Right ventricle myocardium superior (tissue), 1 donor: ENCODE data around the gene KHNYN. TPM values are rescaled to one million over a fixed set of nuclear protein-coding genes. Genes with fewer than 3 reads are reported as not detected.

Source experiments
- ATAC-seq: fragments of 200-7000 bp; cut with Tn5 transposase; one replicate; pipeline ENCODE4 v1.9.1; 2020; ENCODE audit warnings: mild to moderate bottlenecking; ENCODE audit not compliant: poor library complexity
- DNase-seq: peaks from one replicate; pipeline ENCODE4 v3.0.0-alpha.2; 2020
- intact Hi-C: fragments of 100-400 bp; cut with DNase I; formaldehyde crosslinking; loops from one replicate; pipeline ENCODE4 v1.11.2; 2022
- total RNA-seq: library from RNA; stranded (reverse); fragmentation: NEBNext Ultra II Directional; extraction: Animal tissue kit (Norgen Biotek cat#: 25700); gene quantifications from one replicate; pipeline ENCODE4 v1.2.1, GENCODE V29; 2021
- donor health status: DM: no; HTN: yes; CAD: no; lungs with severe emphysema.

KHNYN gene
- total RNA-seq, 1 donor from 2014 or later, result 22.5 TPM

DNA sequence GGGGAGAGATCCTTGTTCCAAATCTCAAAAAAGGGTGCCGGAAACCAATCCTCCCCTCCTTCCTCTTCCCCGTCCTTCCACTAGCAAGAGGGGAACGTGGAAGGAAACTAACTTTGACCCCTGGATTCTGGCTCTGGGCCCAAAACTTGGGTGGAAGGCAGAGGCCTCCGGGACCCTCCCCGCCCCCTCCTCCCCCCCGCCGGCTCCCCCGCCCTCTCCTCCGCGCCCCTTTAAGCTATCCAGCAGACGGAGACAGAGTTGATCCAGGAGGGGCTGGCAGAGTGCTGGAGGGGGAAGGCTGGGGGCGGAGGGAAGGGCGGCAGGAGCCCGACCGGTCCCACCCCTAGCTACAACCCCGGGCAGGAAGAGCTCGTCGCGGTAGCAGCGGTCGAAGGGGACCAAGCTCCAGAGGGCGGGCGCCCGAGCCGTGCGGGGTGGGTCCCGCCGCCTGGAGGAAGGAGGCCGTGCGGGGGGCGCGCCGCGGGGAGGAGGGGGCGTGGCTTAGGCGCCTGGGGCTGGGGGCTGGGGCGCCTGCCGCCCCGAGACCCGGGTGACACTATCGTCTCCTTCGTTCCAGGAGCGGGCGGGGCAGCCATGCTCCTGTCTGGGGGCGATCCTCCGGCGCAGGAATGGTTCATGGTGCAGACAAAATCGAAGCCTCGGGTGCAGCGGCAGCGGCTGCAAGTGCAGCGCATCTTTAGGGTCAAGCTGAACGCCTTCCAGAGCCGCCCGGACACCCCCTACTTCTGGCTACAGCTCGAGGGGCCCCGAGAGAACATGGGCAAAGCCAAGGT, 30.9 kb upstream of the KHNYN start, which contains the start of gene NYNRIN:
NYNRIN (plus strand) TSS at position 351 of the 794 bp plus-strand sequence; CDS start at position 595, 244 bp downstream.
- intact Hi-C loops, result no loop called here
- ATAC-seq (peak; percentile 81), DNase-seq (peak; percentile 82)

DNA sequence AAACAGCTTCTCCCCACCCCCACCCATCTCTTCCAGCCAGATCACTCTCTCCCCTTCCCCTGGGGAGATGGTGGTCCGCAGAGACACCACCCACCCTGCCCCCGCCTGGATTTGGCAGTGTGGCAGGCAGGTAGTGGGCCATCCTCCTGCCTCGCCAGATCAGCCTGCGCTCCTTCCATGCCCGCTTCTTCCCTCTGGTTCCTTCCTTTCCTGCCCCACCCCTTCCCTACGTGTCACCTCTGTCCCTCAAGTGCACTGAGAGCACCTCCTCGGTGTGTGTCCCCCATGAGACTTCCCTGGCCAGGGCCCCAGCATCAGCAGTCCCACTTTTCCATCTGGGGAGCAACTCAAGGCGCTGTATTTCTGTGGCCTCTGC, 30.3 kb upstream of the KHNYN start:
- intact Hi-C loops, result no loop called here
- peak; percentile 8 for ATAC-seq
- no peak for DNase-seq

GRCh38 chr14:24399999-24400718, 29.6 kb upstream of the KHNYN start:
- DNase-seq (no peak), ATAC-seq (peak; percentile 8)
- intact Hi-C loops, result no loop called here

- ATAC-seq (no peak), DNase-seq (no peak)
- intact Hi-C loops, result no loop called here
Observed at GRCh38 chr14:24401810-24402702, 27.7 kb upstream of the KHNYN start.

DNA sequence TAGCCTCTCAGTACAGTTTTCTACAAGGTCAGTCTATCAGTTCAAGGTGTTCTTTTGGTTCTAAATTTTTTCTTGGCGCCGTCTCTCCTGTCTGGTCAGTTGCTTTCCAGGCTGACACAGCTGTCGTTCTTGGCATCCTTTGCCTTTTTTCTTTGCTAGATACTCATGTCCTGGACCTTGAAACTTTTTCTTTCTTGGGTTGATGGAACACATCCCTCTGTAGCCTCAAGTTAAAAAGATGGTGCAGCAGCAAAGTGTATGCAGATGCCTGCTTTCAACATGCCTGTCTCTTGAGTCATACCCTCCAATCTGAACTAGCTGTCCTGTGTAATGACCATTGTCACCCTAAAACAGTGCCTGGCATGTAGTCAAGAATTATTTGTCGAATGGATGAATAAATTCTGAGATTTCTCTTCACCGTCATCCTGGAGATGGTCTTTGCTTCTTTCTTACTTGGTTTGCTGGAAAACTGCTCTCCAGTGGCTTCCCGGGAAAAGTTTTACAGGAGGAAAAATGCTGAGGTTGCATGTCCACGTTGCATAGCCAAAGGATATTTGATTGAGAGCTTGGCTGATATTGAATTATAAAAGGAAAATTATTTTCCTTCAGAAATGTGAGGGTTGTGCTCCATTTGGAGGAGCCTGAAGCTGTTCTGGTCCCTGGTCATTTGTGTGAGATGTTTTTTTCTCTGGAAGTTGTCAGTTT, 26.3 kb upstream of the KHNYN start:
- ATAC-seq (peak; percentile 36), DNase-seq (no peak)
- intact Hi-C loops, result no loop called here

GRCh38 chr14:24404814-24405213, 24.9 kb upstream of the KHNYN start:
- intact Hi-C loops, result no loop called here
- DNase-seq (no peak), ATAC-seq (no peak)

GRCh38 chr14:24406416-24406815, 23.3 kb upstream of the KHNYN start:
- intact Hi-C loops, result no loop called here
- ATAC-seq, result no peak
- DNase-seq, result no peak

- no peak for ATAC-seq
- DNase-seq, result no peak
- intact Hi-C loops, result no loop called here
Observed at GRCh38 chr14:24407608-24408325, 22.0 kb upstream of the KHNYN start.

DNA sequence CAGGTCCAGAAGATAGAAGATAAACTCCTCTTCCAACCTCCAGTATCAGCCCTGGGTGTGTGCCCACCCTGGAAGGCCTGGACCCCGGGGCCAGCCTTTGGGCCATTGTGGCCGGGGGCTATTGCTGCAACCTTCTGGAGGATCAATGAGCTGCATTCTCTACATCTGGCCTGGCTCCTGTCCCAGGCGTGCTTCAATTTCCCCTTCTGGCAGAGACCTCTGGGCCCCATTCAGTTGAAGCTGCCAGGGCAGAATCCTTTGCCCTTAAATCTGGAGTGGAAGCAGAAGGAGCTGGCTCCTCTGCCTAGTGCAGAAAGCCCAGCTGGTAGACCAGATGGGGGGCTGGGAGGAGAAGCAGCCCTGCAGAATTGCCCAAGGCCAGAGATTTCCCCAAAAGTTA, 21.0 kb upstream of the KHNYN start:
- intact Hi-C loops, result no loop called here
- ATAC-seq, result no peak
- DNase-seq, result no peak

- intact Hi-C loops, result no loop called here
- no peak for DNase-seq
Observed at GRCh38 chr14:24409192-24409591, 20.6 kb upstream of the KHNYN start.

DNA sequence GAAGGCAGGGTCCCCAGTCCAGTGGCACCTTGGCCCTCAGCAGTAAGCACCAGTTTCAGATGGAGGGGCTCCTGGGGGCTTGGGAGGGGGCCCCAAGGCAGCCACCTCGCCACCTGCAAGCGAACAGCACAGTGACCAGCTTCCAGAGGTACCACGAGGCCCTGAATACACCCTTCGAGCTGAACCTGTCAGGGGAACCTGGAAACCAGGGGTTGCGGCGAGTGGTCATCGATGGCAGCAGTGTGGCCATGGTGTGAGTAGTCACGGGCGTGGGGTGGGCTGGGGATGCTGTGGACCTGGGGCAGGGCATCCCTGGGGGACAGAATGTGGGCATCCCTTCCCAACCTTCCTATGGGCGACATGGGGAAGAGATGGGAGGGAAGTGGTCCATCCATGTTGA, 19.8 kb upstream of the KHNYN start:
- intact Hi-C loops, result no loop called here
- DNase-seq (no peak), ATAC-seq (no peak)

More at GRCh38 chr14:24409192-24409591, 20.6 kb upstream of the KHNYN start:
- no peak for ATAC-seq

DNA sequence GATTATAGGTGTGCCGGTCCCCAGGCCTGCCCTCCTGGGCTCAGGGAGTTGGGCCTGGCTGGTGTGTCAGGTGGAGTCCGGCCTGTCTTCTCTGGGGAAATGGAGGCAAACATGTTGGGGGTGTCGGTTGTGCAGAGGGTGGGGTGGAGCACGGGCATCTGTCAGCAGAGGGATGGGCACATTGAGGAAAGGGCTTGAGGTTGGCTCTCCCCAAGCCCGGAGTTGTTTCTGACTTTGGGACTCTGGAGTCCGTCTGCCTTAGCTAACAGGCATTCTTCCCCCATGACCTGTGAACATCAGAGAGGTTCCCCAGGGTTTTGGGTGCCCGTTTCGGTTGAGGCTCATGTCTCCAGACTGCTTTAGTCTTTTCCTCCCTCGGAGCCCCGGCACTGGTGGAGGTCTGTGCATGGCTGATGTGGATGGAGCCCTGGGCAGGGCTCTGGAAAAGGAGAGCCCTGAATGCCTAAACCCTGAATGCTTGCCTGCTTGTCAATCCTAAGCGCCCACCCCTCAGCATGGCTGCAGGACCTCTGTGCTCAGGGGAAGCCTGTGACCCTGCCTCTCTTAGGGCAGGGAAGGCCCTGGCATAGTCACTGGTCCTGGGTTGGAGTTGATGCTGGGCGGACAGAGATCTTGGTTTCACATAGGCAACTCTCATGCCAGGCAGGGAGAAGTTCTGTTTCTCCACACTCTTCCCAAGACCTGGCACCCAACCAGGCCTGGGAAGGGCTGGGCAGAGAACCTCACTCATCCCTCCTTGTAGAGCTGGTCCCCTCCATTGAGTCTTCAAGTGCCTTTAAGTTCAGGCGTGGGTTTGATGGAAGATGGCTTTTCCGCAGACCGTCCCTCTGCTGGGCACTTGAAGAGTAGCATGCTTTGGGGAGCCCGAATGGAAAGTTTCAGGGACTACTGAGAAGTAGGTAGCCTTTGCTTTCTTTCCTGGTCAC, 18.0 kb upstream of the KHNYN start:
- ATAC-seq, result peak; percentile 41

DNA sequence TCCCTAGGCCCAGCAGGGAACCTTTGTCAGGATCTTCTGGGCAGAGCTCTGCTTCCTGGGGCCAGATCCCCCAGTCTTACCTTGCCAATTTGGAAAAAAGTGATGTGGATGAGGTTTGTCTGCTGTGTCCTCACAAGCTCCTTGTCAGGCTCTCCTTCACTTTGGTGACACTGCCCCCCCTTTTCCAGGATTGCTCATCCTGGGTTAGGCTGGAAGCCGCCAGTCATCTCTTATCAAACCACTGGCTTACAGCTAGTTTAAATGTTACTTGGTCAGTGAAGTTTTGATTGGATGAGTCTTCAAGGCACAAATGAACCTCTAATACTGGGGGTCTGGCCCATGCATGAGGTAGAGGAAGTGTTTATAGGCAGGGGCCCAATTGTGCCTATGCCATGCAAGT, 15.7 kb upstream of the KHNYN start:
- intact Hi-C loops, result no loop called here
- no peak for ATAC-seq
- DNase-seq, result no peak

More for the DNA sequence above, 18.0 kb upstream of the KHNYN start:
- intact Hi-C loops, result no loop called here
- DNase-seq, result no peak

- intact Hi-C loops, result no loop called here
- ATAC-seq (no peak), DNase-seq (no peak)
Observed at GRCh38 chr14:24414732-24415420, 14.9 kb upstream of the KHNYN start.

DNA sequence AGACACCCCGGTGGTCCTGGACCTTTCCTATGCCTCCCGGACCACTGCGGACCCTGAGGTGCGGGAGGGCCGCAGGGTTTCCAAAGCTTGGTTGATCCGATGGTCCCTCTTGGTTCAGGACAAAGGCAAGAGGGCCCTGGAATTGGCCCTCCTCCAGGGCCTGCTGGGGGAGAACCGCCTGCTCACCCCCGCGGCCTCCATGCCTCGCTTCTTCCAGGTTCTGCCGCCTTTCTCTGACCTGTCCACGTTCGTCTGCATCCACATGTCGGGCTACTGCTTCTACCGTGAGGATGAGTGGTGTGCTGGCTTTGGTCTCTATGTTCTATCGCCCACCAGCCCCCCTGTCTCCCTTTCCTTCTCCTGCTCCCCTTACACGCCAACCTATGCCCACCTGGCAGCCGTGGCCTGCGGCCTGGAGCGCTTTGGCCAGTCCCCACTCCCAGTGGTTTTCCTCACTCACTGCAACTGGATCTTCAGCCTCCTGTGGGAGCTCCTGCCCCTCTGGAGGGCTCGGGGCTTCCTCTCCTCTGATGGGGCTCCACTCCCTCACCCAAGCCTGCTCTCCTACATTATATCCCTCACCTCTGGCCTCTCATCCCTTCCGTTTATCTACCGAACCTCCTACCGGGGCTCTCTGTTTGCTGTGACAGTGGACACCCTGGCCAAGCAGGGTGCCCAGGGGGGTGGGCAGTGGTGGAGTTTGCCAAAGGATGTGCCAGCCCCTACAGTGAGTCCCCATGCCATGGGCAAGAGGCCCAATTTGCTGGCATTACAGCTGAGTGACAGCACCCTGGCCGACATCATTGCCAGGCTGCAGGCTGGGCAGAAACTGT, 14.1 kb upstream of the KHNYN start:
- ATAC-seq, result no peak
- intact Hi-C loops, result no loop called here
- DNase-seq, result no peak
